Measurements from ENCODE around the gene MAGI2. TPM values are rescaled to one million over a fixed set of nuclear protein-coding genes. Genes with fewer than 3 reads are reported as not detected.

Gene MAGI2
- total RNA-seq, 1 experiment from 2014 or later: 0.22 TPM

DNA sequence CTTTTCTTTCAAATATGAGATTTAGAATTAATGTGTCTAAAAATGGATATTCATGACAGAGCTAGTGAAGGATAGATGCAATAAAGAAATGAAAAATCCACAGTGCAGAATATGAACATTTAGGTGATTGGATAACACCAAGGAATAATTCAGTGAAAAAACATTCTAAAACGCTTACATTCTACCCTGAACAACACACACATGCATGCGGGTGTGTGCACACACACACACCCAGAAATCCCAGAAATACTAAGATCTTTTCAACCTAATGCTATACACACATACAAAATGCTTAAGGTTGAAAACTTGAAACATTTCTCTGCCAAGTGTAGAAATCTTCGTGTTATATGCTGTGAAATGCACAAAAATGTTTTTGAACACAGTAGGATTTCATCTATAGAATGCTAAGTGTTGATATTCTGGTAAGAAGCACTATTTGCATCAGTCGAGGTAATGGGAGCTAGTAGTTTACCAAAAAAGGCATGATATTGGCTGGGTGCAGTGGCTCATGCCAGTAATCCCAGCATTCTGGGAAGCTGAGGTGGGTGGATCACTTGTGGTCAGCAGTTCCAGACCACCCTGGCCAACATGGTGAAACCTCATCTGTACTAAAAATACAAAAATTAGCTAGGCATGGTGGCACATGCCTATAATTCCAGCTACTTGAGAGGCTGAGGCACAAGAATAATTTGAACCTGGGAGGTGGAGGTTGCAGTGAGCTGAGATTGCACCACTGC, 1054.3 kb downstream of the MAGI2 start:
- no peak overlapping the region for H3K4me3 ChIP-seq (replicated peaks in 1 of 2; ENCODE audit: low read depth in 1 of 2, low read length in 2 of 2)
- RAD21 ChIA-PET (ENCODE audit: low non-redundant PET in 1 of 2, low total read pairs in 2 of 2, uncharacterized antibody in 2 of 2, unreplicated experiment in 2 of 2): no interaction called here
- H4K20me1 ChIP-seq (ENCODE audit: insufficient read depth): no peaks in the 10 kb centered on the region
- POLR2A ChIA-PET: no interaction called here
- H3K4me2 ChIP-seq (ENCODE audit: low read length): no peak overlapping the region
- H3K9me3 ChIP-seq (ENCODE audit: control insufficient read depth in 1 of 2, insufficient read depth in 1 of 2, low read depth in 1 of 2, low read length in 2 of 2): no peaks in the 10 kb centered on the region
- H3K27ac ChIP-seq (ENCODE audit: low read depth, low read length): no peak overlapping the region
- no peak for ATAC-seq
- no peak for DNase-seq (ENCODE audit: low read depth, low spot score)
- BruUV-seq (replicated peaks): no TSS peak
- intact Hi-C loops (cut with micrococcal nuclease): no loop called here
- CTCF ChIA-PET: no interaction called here
- H3K9me2 ChIP-seq (ENCODE audit: insufficient read depth): no peaks in the 10 kb centered on the region
- no peak overlapping the region for H2AFZ ChIP-seq (ENCODE audit: low read depth, low read length, poor library complexity, severe bottlenecking)
- H3K9ac ChIP-seq (ENCODE audit: low read length): no peak overlapping the region
- H3K4me1 ChIP-seq (ENCODE audit: control insufficient read depth in 1 of 2, insufficient read depth in 2 of 2, low read length in 2 of 2): no peaks in the 10 kb centered on the region
- H3K79me2 ChIP-seq (ENCODE audit: insufficient read depth, low read length): no peaks in the 10 kb centered on the region
- TF ChIP-seq ATF3 (IDR thresholded peaks at IDR 0.05) (no peak), ZFX (IDR thresholded peaks at IDR 0.05) (no peak), EZH2phosphoT487 (IDR thresholded peaks at IDR 0.05; ENCODE audit: borderline replicate concordance) (no peak), RAD21 (IDR thresholded peaks at IDR 0.05; ENCODE audit: low read depth) (no peak), SP1 (IDR thresholded peaks at IDR 0.05; ENCODE audit: low read depth) (no peak), ELF1 (IDR thresholded peaks at IDR 0.05; ENCODE audit: borderline replicate concordance, low read depth) (no peak)
- TF ChIP-seq, protein P1, sequence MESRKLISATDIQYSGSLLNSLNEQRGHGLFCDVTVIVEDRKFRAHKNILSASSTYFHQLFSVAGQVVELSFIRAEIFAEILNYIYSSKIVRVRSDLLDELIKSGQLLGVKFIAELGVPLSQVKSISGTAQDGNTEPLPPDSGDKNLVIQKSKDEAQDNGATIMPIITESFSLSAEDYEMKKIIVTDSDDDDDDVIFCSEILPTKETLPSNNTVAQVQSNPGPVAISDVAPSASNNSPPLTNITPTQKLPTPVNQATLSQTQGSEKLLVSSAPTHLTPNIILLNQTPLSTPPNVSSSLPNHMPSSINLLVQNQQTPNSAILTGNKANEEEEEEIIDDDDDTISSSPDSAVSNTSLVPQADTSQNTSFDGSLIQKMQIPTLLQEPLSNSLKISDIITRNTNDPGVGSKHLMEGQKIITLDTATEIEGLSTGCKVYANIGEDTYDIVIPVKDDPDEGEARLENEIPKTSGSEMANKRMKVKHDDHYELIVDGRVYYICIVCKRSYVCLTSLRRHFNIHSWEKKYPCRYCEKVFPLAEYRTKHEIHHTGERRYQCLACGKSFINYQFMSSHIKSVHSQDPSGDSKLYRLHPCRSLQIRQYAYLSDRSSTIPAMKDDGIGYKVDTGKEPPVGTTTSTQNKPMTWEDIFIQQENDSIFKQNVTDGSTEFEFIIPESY (IDR thresholded peaks at IDR 0.05; ENCODE audit: extremely low read depth, insufficient replicate concordance, low read length): no peak
- TF ChIP-seq, protein P2, sequence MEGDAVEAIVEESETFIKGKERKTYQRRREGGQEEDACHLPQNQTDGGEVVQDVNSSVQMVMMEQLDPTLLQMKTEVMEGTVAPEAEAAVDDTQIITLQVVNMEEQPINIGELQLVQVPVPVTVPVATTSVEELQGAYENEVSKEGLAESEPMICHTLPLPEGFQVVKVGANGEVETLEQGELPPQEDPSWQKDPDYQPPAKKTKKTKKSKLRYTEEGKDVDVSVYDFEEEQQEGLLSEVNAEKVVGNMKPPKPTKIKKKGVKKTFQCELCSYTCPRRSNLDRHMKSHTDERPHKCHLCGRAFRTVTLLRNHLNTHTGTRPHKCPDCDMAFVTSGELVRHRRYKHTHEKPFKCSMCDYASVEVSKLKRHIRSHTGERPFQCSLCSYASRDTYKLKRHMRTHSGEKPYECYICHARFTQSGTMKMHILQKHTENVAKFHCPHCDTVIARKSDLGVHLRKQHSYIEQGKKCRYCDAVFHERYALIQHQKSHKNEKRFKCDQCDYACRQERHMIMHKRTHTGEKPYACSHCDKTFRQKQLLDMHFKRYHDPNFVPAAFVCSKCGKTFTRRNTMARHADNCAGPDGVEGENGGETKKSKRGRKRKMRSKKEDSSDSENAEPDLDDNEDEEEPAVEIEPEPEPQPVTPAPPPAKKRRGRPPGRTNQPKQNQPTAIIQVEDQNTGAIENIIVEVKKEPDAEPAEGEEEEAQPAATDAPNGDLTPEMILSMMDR (IDR thresholded peaks at IDR 0.05 in 2 of 3, conservative IDR thresholded peaks at IDR 0.05 in 1 of 3; ENCODE audit: borderline replicate concordance in 1 of 3, insufficient read depth in 1 of 3, low read depth in 2 of 3, low read length in 2 of 3): no peak
- H3K27me3 ChIP-seq (ENCODE audit: insufficient read depth, low read length): peaks cover 45% of the 10 kb centered on the region; the same call in 1 of the 2 replicates
- no peaks in the 10 kb centered on the region for H3K36me3 ChIP-seq (ENCODE audit: control insufficient read depth in 1 of 2, insufficient read depth in 2 of 2, low read length in 2 of 2)
